Keratinocyte (primary cell): ENCODE measurements around the gene CTIF. TPM values are rescaled to one million over a fixed set of nuclear protein-coding genes. Genes with fewer than 3 reads are reported as not detected.

Source experiments
- DNase-seq: peaks from one replicate; pipeline ENCODE4 v3.0.0-alpha.2; 2011; ENCODE audit warnings: low read depth, missing footprints, low spot score
- FAIRE-seq: peaks from 2 replicates; lab custom pipeline; 2011; peaks lifted over from hg19 to GRCh38; lab: Jason Lieb, UNC
- H2AFZ ChIP-seq: 2 replicates; pipeline ENCODE4 v1.6.0; 2012; ENCODE audit warnings: low read length, control low read depth, inconsistent platforms; ENCODE audit not compliant: control insufficient read depth
- H3K27ac ChIP-seq: 2 replicates; pipeline ENCODE4 v1.5.1; 2011; ENCODE audit warnings: low read length; ENCODE audit not compliant: control insufficient read depth, insufficient read depth
- H3K27me3 ChIP-seq: 3 replicates; pipeline ENCODE4 v1.6.0; 2011; ENCODE audit warnings: low read length; ENCODE audit not compliant: control insufficient read depth, insufficient read depth; ENCODE audit errors: extremely low read depth
- H3K36me3 ChIP-seq, 2 experiments: 2 replicates in 1 of 2; 3 replicates in 1 of 2; pipeline ENCODE4 v1.5.1; 2011; ENCODE audit warnings: low read length in 2 of 2, mild to moderate bottlenecking in 1 of 2; ENCODE audit not compliant: control insufficient read depth in 2 of 2, insufficient read depth in 2 of 2; ENCODE audit errors: extremely low read depth in 1 of 2
- H3K4me1 ChIP-seq: 3 replicates; pipeline ENCODE4 v1.5.1; 2011; ENCODE audit warnings: low read length; ENCODE audit not compliant: control insufficient read depth, insufficient read depth; ENCODE audit errors: extremely low read depth
- H3K4me2 ChIP-seq: 3 replicates; pipeline ENCODE4 v1.6.0; 2011; ENCODE audit warnings: low read depth, low read length; ENCODE audit not compliant: control insufficient read depth, insufficient read depth; ENCODE audit errors: extremely low read depth
- H3K4me3 ChIP-seq, 3 experiments: fragments of 200-600 bp in 1 of 3; sonication (generic) in 1 of 3; 2 replicates in 2 of 3; 3 replicates in 1 of 3; pipeline ENCODE4 v1.5.1; 2011 to 2016; ENCODE audit warnings: low read length in 3 of 3, mild to moderate bottlenecking in 3 of 3, control low read depth in 2 of 3, inconsistent platforms in 1 of 3, low read depth in 1 of 3, mixed read lengths in 1 of 3, mixed run types in 1 of 3, moderate library complexity in 1 of 3; ENCODE audit not compliant: control insufficient read depth in 2 of 3, insufficient read depth in 2 of 3; ENCODE audit errors: extremely low read depth in 1 of 3
- H3K79me2 ChIP-seq: 2 replicates; pipeline ENCODE4 v1.6.0; 2012; ENCODE audit warnings: low read length; ENCODE audit not compliant: control insufficient read depth, insufficient read depth
- H3K9ac ChIP-seq: 3 replicates; pipeline ENCODE4 v1.6.0; 2011; ENCODE audit warnings: low read length; ENCODE audit not compliant: control insufficient read depth, insufficient read depth; ENCODE audit errors: extremely low read depth
- H3K9me1 ChIP-seq: 3 replicates; pipeline ENCODE4 v1.6.0; 2011; ENCODE audit warnings: low read length; ENCODE audit not compliant: control insufficient read depth, insufficient read depth; ENCODE audit errors: extremely low read depth
- H3K9me3 ChIP-seq: 2 replicates; pipeline ENCODE4 v1.5.1; 2012; ENCODE audit warnings: low read depth, low read length; ENCODE audit not compliant: control insufficient read depth
- H4K20me1 ChIP-seq: 3 replicates; pipeline ENCODE4 v1.6.0; 2011; ENCODE audit warnings: low read length; ENCODE audit not compliant: control insufficient read depth, insufficient read depth; ENCODE audit errors: extremely low read depth
- CTCF ChIP-seq, 3 experiments: IDR thresholded peaks in 1 of 3; conservative IDR thresholded peaks in 1 of 3; optimal IDR thresholded peaks in 1 of 3; 2 replicates in 2 of 3; 3 replicates in 1 of 3; pipeline versions ENCODE3 to v1.5.1; 2011; ENCODE audit warnings: low read length in 3 of 3, mild to moderate bottlenecking in 3 of 3, moderate library complexity in 2 of 3, control low read depth in 1 of 3, inconsistent platforms in 1 of 3; ENCODE audit not compliant: insufficient read depth in 2 of 3; ENCODE audit errors: extremely low read depth in 1 of 3
- EZH2 ChIP-seq: IDR thresholded peaks from one replicate; pipeline ENCODE4 v1.6.1; 2012; ENCODE audit warnings: inconsistent platforms, mild to moderate bottlenecking, low read length, moderate library complexity
- dilution Hi-C: fragments of 300-500 bp; cut with MboI; formaldehyde crosslinking; loops from one replicate; pipeline ENCODE4 v1.7.0; 2020; ENCODE audit warnings: low sequenced_read_pairs; ENCODE audit not compliant: extremely low pct_ligation_motif_present
- polyA plus RNA-seq, 5 experiments: library from polyadenylated mRNA; depleted of rRNA in 3 of 5; stranded (reverse) in 3 of 5; stranded (forward) in 1 of 5; unstranded in 1 of 5; fragments of >200 nt; gene quantifications; 1 replicate in 1 of 5; 2 replicates in 3 of 5; 3 replicates in 1 of 5; pipeline versions ENCODE4 v1.2.1 to v1.2.3, GENCODE V29; 2011 to 2012; ENCODE audit warnings: missing spikeins in 2 of 5, low read depth in 1 of 5, low replicate concordance in 1 of 5

The CTIF gene
- polyA plus RNA-seq, 1 donor (not counting 4 experiments of a cell fraction or from before 2014, with no cell fraction given) = 15.0 TPM

- Histone ChIP-seq H3K4me3 (no peak overlapping the region), H2AFZ (no peak overlapping the region), H3K9me3 (no peaks in the 10 kb centered on the region), H3K36me3 (peaks cover 7 to 27% of the 10 kb centered on the region in 2 experiments), H3K9ac (no peak overlapping the region), H4K20me1 (peaks cover 3% of the 10 kb centered on the region), H3K27me3 (no peaks in the 10 kb centered on the region), H3K4me2 (no peak overlapping the region), H3K79me2 (no peaks in the 10 kb centered on the region), H3K27ac (no peak overlapping the region), H3K9me1 (no peaks in the 10 kb centered on the region), H3K4me1 (peaks cover 12% of the 10 kb centered on the region)
- dilution Hi-C loops = no loop called here
- FAIRE-seq (no peak), DNase-seq (no peak)
- no peak for TF ChIP-seq CTCF (optimal IDR thresholded peaks at IDR 0.05 in 1 of 3, IDR thresholded peaks at IDR 0.05 in 1 of 3, conservative IDR thresholded peaks at IDR 0.05 in 1 of 3; ENCODE audit: extremely low read depth in 1 of 3, insufficient read depth in 2 of 3, low read length in 3 of 3)
- no peak for TF ChIP-seq EZH2
Measured at GRCh38 chr18:48766026-48766425, 227.2 kb downstream of the CTIF start.

- FAIRE-seq = peak; percentile 46
- dilution Hi-C loops = no loop called here
- no peak overlapping the region for H3K9ac ChIP-seq
- TF ChIP-seq CTCF (optimal IDR thresholded peaks at IDR 0.05 in 1 of 3, IDR thresholded peaks at IDR 0.05 in 1 of 3, conservative IDR thresholded peaks at IDR 0.05 in 1 of 3; ENCODE audit: extremely low read depth in 1 of 3, insufficient read depth in 2 of 3, low read length in 3 of 3) (no peak), EZH2 (no peak)
- H3K27me3 ChIP-seq = no peaks in the 10 kb centered on the region
- no peaks in the 10 kb centered on the region for H3K9me3 ChIP-seq
- H3K4me2 ChIP-seq = no peak overlapping the region
- H3K9me1 ChIP-seq = no peaks in the 10 kb centered on the region
- H4K20me1 ChIP-seq = peaks cover 3% of the 10 kb centered on the region
- H2AFZ ChIP-seq = no peak overlapping the region
- H3K36me3 ChIP-seq = peaks cover 7 to 25% of the 10 kb centered on the region in 2 experiments
- peaks cover 13% of the 10 kb centered on the region for H3K4me1 ChIP-seq
- H3K79me2 ChIP-seq = no peaks in the 10 kb centered on the region
- no peak for DNase-seq
- no peak overlapping the region for H3K27ac ChIP-seq
- no peak overlapping the region for H3K4me3 ChIP-seq
Measured at GRCh38 chr18:48766487-48766886, 227.7 kb downstream of the CTIF start.
